Panc1 (cell line): ENCODE data around the gene MDN1. TPM values are rescaled to one million over a fixed set of nuclear protein-coding genes. Genes with fewer than 3 reads are reported as not detected.

Source experiments
- ATAC-seq: fragments of 200-7000 bp; cut with Tn5 transposase; 2 replicates; pipeline ENCODE4 v1.9.1; 2020; ENCODE audit warnings: mild to moderate bottlenecking, moderate library complexity
- BruUV-seq: library from RNA; stranded (reverse); fragments of 400-500 nt; replicated peaks from 2 replicates; lab custom pipeline; 2021; lab: Mats Ljungman, UMichigan
- CTCF ChIA-PET: fragments of 300-600 bp; sonication (Branson Sonifier 250); formaldehyde crosslinking; loops from one replicate; lab custom pipeline; 2022; ENCODE audit warnings: antibody characterized with exemption; lab: Charles Lee
- POLR2A ChIA-PET: fragments of 300-600 bp; sonication (Branson Sonifier 250); formaldehyde crosslinking; loops from one replicate; lab custom pipeline; 2022; ENCODE audit warnings: antibody characterized with exemption; lab: Charles Lee
- DNase-seq: peaks from one replicate; pipeline ENCODE4 v3.0.0-alpha.2; 2010; ENCODE audit warnings: low read depth, low spot score
- H3K27ac ChIP-seq: 2 replicates; pipeline ENCODE4 v1.5.1; 2011; ENCODE audit warnings: mild to moderate bottlenecking, low read length, inconsistent platforms
- H3K27me3 ChIP-seq: fragments of 200-500 bp; sonication (Bioruptor generic); 2 replicates; pipeline ENCODE4 v1.6.0; 2014; ENCODE audit warnings: low read length, inconsistent platforms; ENCODE audit not compliant: control insufficient read depth, insufficient read depth
- H3K36me3 ChIP-seq: fragments of 200-500 bp; sonication (Bioruptor generic); 2 replicates; pipeline ENCODE4 v1.5.1; 2014; ENCODE audit warnings: inconsistent platforms, mild to moderate bottlenecking, low read length, moderate library complexity; ENCODE audit not compliant: control insufficient read depth, insufficient read depth
- H3K4me1 ChIP-seq: 2 replicates; pipeline ENCODE4 v1.5.1; 2011; ENCODE audit warnings: inconsistent platforms, mild to moderate bottlenecking, low read length, moderate library complexity; ENCODE audit not compliant: control insufficient read depth, insufficient read depth
- H3K4me3 ChIP-seq, 2 experiments: 2 replicates each; pipeline ENCODE4 v1.5.1; 2011 to 2012; ENCODE audit warnings: low read depth in 2 of 2, low read length in 2 of 2, mild to moderate bottlenecking in 2 of 2, inconsistent platforms in 1 of 2, moderate library complexity in 1 of 2
- H3K9me3 ChIP-seq: fragments of 200-500 bp; sonication (Bioruptor generic); 2 replicates; pipeline ENCODE4 v1.5.1; 2014; ENCODE audit warnings: low read depth, mild to moderate bottlenecking, inconsistent platforms, low read length, moderate library complexity; ENCODE audit not compliant: control insufficient read depth, insufficient read depth
- CTCF ChIP-seq: fragments of 450-650 bp; IDR thresholded peaks from 2 replicates; pipeline ENCODE4 v1.5.1; 2017; ENCODE audit warnings: mild to moderate bottlenecking
- POLR2AphosphoS5 ChIP-seq: IDR thresholded peaks from 2 replicates; pipeline ENCODE4 v1.6.1; 2012; ENCODE audit warnings: mild to moderate bottlenecking, low read depth, low read length, moderate library complexity
- REST ChIP-seq, 2 experiments: IDR thresholded peaks; 2 replicates each; pipeline ENCODE4 v1.6.1; 2011 to 2012; ENCODE audit warnings: low read depth in 2 of 2, control low read depth in 1 of 2, low read length in 1 of 2, mild to moderate bottlenecking in 1 of 2, moderate library complexity in 1 of 2; ENCODE audit not compliant: insufficient read depth in 1 of 2
- SIN3A ChIP-seq: IDR thresholded peaks from 2 replicates; pipeline ENCODE4 v1.6.1; 2012; ENCODE audit warnings: low read depth, mild to moderate bottlenecking, low read length, moderate library complexity, borderline replicate concordance; ENCODE audit not compliant: insufficient read depth
- TCF7L2 ChIP-seq: IDR thresholded peaks from 2 replicates; pipeline ENCODE4 v1.6.1; 2011; ENCODE audit warnings: mild to moderate bottlenecking, low read depth, low read length, inconsistent platforms
- in situ Hi-C: cut with HindIII; loops from 2 replicates; pipeline ENCODE4 v1.10.0; 2016; ENCODE audit warnings: low sequenced_read_pairs, low pct_unique_long_range_greater_than_20kb
- intact Hi-C: fragments of 100-400 bp; cut with micrococcal nuclease; formaldehyde crosslinking; loops from one replicate; pipeline ENCODE4 v1.10.0; 2022; ENCODE audit not compliant: unreplicated experiment
- total RNA-seq: library from RNA; stranded (reverse); gene quantifications from one replicate; pipeline ENCODE4 v1.2.1, GENCODE V29; 2021; ENCODE audit not compliant: unreplicated experiment

The MDN1 gene
- total RNA-seq, 1 experiment from 2014 or later, result 47.8 TPM

- POLR2A ChIA-PET, result no interaction called here
- Histone ChIP-seq H3K27me3 (no peaks in the 10 kb centered on the region), H3K27ac (no peak overlapping the region), H3K4me1 (no peaks in the 10 kb centered on the region), H3K9me3 (no peaks in the 10 kb centered on the region), H3K4me3 (no peak overlapping the region), H3K36me3 (peaks cover 34% of the 10 kb centered on the region)
- no TSS peak for BruUV-seq
- intact Hi-C loops, result no loop called here
- ATAC-seq (no peak), DNase-seq (no peak)
- TF ChIP-seq SIN3A (no peak), POLR2AphosphoS5 (no peak), CTCF (no peak), TCF7L2 (no peak), REST (IDR thresholded peaks at IDR 0.05; ENCODE audit: insufficient read depth in 1 of 2, low read depth in 2 of 2, low read length in 1 of 2) (no peak)
- CTCF ChIA-PET, result no interaction called here
- in situ Hi-C loops, result no loop called here
Observed at GRCh38 chr6:89667872-89668556, 151.6 kb downstream of the MDN1 start.

GRCh38 chr6:89662659-89663223 is 156.9 kb downstream of the MDN1 start:
- POLR2A ChIA-PET, result no interaction called here
- CTCF ChIA-PET, result no interaction called here
- no TSS peak for BruUV-seq
- intact Hi-C loops (no loop called here), in situ Hi-C loops (no loop called here)
- DNase-seq (no peak), ATAC-seq (no peak)
- TF ChIP-seq CTCF (no peak), SIN3A (no peak), TCF7L2 (no peak), REST (IDR thresholded peaks at IDR 0.05; ENCODE audit: insufficient read depth in 1 of 2, low read depth in 2 of 2, low read length in 1 of 2) (no peak), POLR2AphosphoS5 (no peak)
- Histone ChIP-seq H3K27ac (no peak overlapping the region), H3K36me3 (peaks cover 40% of the 10 kb centered on the region), H3K9me3 (no peaks in the 10 kb centered on the region), H3K4me1 (no peaks in the 10 kb centered on the region), H3K4me3 (no peak overlapping the region), H3K27me3 (no peaks in the 10 kb centered on the region)
